Upper lobe of left lung (tissue), 4 donors: ENCODE data around the gene RNF11.

Experiments used
- CTCF ChIP-seq, 6 experiments: fragments of 450-650 bp in 4 of 6; fragments of 200-600 bp in 2 of 6; sonication (generic) in 2 of 6; IDR thresholded peaks; one replicate each; pipeline ENCODE4 v1.5.1; 2016 to 2019; ENCODE audit warnings: antibody characterized with exemption in 6 of 6
- EP300 ChIP-seq, 4 donors: sonication (generic); formaldehyde crosslinking; IDR thresholded peaks; one replicate each; pipeline ENCODE4 v1.5.1; 2017; ENCODE audit warnings: antibody characterized with exemption in 4 of 4, control low read depth in 2 of 4
- POLR2A ChIP-seq, 4 donors: fragments of 450-650 bp; IDR thresholded peaks; one replicate each; pipeline ENCODE4 v1.5.1; 2016 to 2017; ENCODE audit warnings: antibody characterized with exemption in 4 of 4, mild to moderate bottlenecking in 2 of 4
- POLR2AphosphoS5 ChIP-seq, 2 donors: sonication (generic); formaldehyde crosslinking; IDR thresholded peaks; one replicate each; pipeline ENCODE4 v1.5.1; 2017; ENCODE audit warnings: antibody characterized with exemption in 2 of 2

GRCh38 chr1:51304360-51304759 lies 68.3 kb downstream of the RNF11 start:
- TF ChIP-seq CTCF (IDR thresholded peaks at IDR 0.05) (no peak), POLR2AphosphoS5 (IDR thresholded peaks at IDR 0.05) (no peak), POLR2A (IDR thresholded peaks at IDR 0.05) (no peak), EP300 (IDR thresholded peaks at IDR 0.05) (no peak)
